ENCODE data around the gene PLD1. TPM values are rescaled to one million over a fixed set of nuclear protein-coding genes. Genes with fewer than 3 reads are reported as not detected.

Gene PLD1
- total and polyA plus RNA-seq, 7 donors = 0.73 to 6.7 (median 1.9) TPM

GRCh38 chr3:171680726-171681411 is 129.4 kb downstream of the PLD1 start:
- Histone ChIP-seq H3K27me3 (ENCODE audit: insufficient read depth in 3 of 3, low read length in 2 of 3) (no peaks in the 10 kb centered on the region), H3K27ac (no peak overlapping the region), H3K9me3 (no peaks in the 10 kb centered on the region), H3K36me3 (ENCODE audit: insufficient read depth in 1 of 2, low read depth in 1 of 2) (no peaks in the 10 kb centered on the region), H3K4me3 (no peak overlapping the region), H3K4me1 (no peaks in the 10 kb centered on the region)
- intact Hi-C loops (cut with DNase I) = no loop called here
- ATAC-seq = no peak
- 83 to 88% (median 88%) methylated on average over 6 of the region's 6 CpGs for WGBS, 3 donors
- DNase-seq = no peak
- TF ChIP-seq CTCF (IDR thresholded peaks at IDR 0.05) = no peak

- H3K9me3 ChIP-seq = no peaks in the 10 kb centered on the region
- intact Hi-C loops (cut with DNase I) = no loop called here
- DNase-seq (no peak), ATAC-seq (no peak)
- TF ChIP-seq CTCF (IDR thresholded peaks at IDR 0.05) = no peak
- H3K27me3 ChIP-seq (ENCODE audit: insufficient read depth in 3 of 3, low read length in 2 of 3) = no peaks in the 10 kb centered on the region
- H3K27ac ChIP-seq = no peak overlapping the region
- H3K4me3 ChIP-seq = no peak overlapping the region
- 91 to 95% (median 95%) methylated on average over 3 of the region's 3 CpGs for WGBS, 3 donors
- no peaks in the 10 kb centered on the region for H3K36me3 ChIP-seq (ENCODE audit: insufficient read depth in 1 of 2, low read depth in 1 of 2)
- peaks cover under 1% of the 10 kb centered on the region for H3K4me1 ChIP-seq
Observed at GRCh38 chr3:171678971-171679492, 131.3 kb downstream of the PLD1 start.

- TF ChIP-seq CTCF (IDR thresholded peaks at IDR 0.05) = no peak
- H3K27me3 ChIP-seq (ENCODE audit: insufficient read depth in 3 of 3, low read length in 2 of 3) = no peaks in the 10 kb centered on the region
- ATAC-seq = no peak
- H3K9me3 ChIP-seq = no peaks in the 10 kb centered on the region
- H3K36me3 ChIP-seq (ENCODE audit: insufficient read depth in 1 of 2, low read depth in 1 of 2) = no peaks in the 10 kb centered on the region
- H3K4me1 ChIP-seq = peaks cover 7% of the 10 kb centered on the region
- WGBS, 3 donors = 88 to 95% (median 94%) methylated on average over 1 of the region's 1 CpG
- intact Hi-C loops (cut with DNase I) = no loop called here
- no peak overlapping the region for H3K4me3 ChIP-seq
- no peak for DNase-seq
- no peak overlapping the region for H3K27ac ChIP-seq
Observed at GRCh38 chr3:171677706-171678105, 132.6 kb downstream of the PLD1 start.

- H3K36me3 ChIP-seq (ENCODE audit: insufficient read depth in 1 of 2, low read depth in 1 of 2) = no peaks in the 10 kb centered on the region
- no peak for ATAC-seq
- WGBS, 3 donors = 86 to 96% (median 91%) methylated on average over 10 of the region's 10 CpGs
Observed at GRCh38 chr3:171676601-171677175, 133.6 kb downstream of the PLD1 start.

More at GRCh38 chr3:171676601-171677175, 133.6 kb downstream of the PLD1 start:
- no peaks in the 10 kb centered on the region for H3K9me3 ChIP-seq
- no peaks in the 10 kb centered on the region for H3K27me3 ChIP-seq (ENCODE audit: insufficient read depth in 3 of 3, low read length in 2 of 3)
- H3K27ac ChIP-seq = no peak overlapping the region
- TF ChIP-seq CTCF (IDR thresholded peaks at IDR 0.05) = no peak
- peaks cover 7% of the 10 kb centered on the region for H3K4me1 ChIP-seq
- intact Hi-C loops (cut with DNase I) = no loop called here
- DNase-seq = no peak
- no peak overlapping the region for H3K4me3 ChIP-seq

Measured in psoas muscle (tissue), 8 donors.